GM18502 (cell line): ENCODE data around the gene NMRK1.
A peak's percentile ranks its signal among the peaks of the same experiment; 100 is the strongest.

Source experiments
- ATAC-seq: cut with Tn5 transposase; IDR thresholded peaks from one replicate; pipeline ENCODE4 v1.9.1; 2021; ENCODE audit warnings: mild to moderate bottlenecking; ENCODE audit not compliant: unreplicated experiment, poor library complexity

NMRK1 gene

DNA sequence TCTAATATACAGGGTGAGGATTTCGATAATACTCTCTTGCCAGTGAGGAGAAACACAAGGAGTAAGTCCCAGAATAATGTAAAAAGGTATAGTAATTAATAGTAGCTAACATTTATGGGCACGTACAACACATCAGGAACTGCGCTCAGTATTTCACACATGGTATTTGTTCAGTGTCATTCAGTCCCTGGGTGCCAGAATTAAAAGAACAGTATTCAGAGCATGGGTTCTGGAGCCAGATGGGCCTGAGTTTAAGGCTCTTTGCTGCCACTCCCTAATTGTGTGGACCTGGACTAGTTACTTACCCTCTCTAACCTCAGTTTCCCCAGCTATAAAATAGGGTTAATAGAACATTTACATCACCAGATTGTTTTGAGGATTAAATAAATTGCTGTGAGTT lies 16.7 kb upstream of the NMRK1 start:
- ATAC-seq, result no peak

DNA sequence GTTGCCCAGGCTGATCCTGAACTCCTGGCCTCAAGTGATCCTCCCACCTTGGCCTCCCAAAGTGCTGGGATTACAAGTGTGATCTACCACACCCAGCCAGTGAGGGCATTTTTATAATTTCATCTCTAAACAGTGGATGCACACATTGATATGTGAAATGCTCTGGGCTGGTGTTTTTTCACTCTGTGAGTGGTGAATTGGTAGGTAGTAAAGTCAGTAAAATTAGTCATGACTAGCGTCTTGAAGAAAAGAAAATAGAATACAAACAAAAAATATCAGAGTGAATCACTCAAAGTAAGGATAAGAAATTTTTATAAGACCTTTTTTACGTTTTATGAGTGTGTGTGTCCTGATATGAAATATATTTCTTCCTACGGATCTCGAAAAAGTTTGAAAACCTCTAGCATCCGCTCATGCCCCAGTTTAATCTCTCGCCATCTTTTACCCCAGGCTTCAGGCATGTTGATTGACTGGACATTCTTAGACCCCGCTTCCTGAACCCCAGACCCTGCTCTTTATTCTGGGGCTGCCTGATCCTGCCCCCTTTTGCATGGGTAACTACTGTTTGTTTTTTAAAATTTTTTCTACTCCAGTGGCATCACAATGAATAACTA lies 14.3 kb upstream of the NMRK1 start:
- ATAC-seq, result no peak

DNA sequence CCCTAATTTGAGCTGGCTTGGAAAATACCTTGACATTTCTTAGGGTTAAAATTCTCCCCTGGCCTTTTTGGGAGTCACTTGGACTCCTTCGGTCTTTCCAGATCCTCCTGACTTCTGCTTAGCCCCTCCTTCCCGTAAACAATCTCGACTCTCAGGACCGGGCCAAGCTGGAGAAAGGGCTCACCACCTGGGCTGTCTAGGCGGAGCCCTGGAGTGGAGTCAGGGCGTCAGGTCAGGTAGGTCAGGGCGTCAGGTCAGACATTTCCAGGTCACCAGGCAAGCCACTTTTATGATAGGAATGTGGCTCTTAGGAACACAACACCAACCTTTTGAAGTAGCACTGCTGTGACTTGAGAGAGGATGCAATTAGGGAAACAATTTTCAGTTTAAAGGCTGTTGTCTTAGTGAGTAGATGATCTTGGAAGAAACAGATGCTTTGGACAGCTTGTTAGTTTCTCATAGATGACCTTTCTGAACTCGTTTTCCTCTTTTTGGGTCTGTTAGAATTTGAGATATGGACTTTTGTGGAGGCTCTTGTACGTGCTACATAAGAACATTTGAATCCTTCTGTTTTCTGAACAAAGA lies 13.1 kb upstream of the NMRK1 start:
- no peak for ATAC-seq

DNA sequence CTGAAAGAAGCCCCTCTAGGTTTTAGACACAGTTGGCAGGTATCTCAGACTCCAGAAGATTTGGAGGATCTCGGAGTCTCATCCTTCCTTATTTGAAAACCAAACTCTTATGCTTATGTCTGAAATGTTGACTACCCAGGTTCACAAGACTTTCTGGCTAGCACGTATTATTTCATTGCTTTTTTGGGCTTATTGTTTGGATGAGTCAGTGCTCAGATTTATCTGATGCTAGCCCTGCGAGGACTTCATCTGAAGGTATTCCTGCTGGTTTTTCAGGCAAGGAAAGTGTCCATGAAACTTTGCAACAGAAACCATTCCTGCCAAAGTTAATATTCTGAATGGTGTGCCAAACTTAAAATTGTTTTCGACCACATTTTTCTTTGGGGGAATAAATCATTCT lies 8.8 kb upstream of the NMRK1 start:
- ATAC-seq, result no peak

DNA sequence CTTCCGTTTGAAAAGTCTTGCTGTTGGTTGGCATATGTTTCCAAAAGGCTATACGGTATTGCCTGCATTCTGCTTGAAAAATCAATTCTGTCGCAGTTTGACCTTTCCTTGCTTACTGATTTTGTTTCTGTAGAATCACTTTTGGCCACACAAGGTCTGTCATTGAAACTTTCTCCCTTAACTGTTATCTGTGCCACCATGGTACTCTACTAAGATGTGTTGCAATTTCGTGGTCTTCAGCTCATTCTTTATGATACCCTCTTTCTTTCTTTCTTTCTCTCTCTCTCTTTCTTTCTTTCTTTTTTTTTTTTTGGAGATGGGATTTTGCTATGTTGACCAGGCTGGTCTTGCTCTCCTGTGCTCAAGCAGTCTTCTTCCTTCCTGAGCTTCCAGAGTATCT lies 4.8 kb upstream of the NMRK1 start:
- ATAC-seq, result no peak

DNA sequence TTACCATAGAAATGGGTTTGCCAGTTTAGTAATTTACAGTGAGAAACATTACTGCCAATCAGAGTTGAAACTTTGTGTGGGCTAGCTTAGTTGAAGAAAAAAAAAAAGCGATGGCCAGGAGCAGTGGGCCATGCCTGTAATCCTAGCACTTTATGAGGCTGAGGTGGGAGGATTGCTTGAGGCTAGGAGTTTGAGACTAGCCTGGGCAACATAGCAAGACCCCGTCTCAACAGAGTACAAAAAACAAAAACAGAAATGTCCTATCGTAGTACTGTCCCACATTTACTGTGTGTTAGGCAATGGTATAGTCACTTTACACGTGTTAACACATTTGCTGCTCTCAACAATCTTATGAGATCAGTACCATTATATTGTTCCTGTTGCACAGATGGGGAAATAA lies 2.6 kb upstream of the NMRK1 start:
- ATAC-seq, result no peak

DNA sequence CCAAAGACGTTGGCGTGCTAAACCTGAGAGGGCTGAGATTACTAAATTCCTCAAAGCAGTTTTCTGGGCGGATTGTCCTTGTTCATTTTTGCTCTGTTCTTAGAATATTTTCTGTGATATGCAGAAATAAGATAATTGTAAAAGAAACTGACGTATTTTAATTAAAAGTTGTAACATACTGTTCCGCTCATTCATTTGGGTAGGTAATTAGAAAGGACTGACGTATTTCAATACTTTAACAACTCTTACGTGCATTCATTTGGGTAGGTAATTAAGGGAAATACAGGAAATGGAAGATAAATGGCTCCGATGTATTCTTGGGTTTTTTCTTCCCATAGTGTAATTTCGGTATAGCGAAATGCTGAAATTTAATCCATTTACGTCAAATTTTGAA lies 1.4 kb upstream of the NMRK1 start:
- peak; percentile 0 for ATAC-seq

- peak; percentile 39 for ATAC-seq
Measured at GRCh38 chr9:75088646-75089372, 854 bp upstream of the NMRK1 start.

GRCh38 chr9:75087289-75087823 lies 599 bp downstream of the NMRK1 start:
- ATAC-seq, result peak; percentile 32

GRCh38 chr9:75086541-75087288 lies 1.2 kb downstream of the NMRK1 start:
- ATAC-seq, result no peak

DNA sequence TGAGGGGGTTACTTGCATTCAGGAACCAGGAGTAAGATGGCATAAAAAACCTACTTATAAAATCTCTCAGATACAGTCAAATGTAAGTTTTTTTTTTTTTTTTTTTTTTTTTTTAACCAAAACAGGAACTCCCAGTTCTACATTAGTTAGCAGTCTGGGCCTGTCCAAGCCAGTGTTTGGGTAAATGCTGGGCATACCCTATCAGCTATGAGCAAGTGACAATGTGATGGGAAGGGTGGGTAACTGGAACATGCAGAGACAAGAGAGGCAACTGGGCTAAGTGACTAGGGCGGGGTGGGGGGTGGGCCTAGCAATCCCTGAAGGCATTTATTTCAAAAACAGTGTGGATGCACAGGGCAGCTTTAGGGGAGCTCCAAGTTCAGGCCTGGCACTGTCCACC lies 2.3 kb downstream of the NMRK1 start:
- no peak for ATAC-seq

GRCh38 chr9:75084081-75084672 lies 3.8 kb downstream of the NMRK1 start:
- ATAC-seq, result no peak

- no peak for ATAC-seq
Measured at GRCh38 chr9:75083188-75083970, 4.6 kb downstream of the NMRK1 start.

- no peak for ATAC-seq
Measured at GRCh38 chr9:75081632-75082031, 6.3 kb downstream of the NMRK1 start.

- no peak for ATAC-seq
Measured at GRCh38 chr9:75072895-75073294, 15.1 kb downstream of the NMRK1 start.

DNA sequence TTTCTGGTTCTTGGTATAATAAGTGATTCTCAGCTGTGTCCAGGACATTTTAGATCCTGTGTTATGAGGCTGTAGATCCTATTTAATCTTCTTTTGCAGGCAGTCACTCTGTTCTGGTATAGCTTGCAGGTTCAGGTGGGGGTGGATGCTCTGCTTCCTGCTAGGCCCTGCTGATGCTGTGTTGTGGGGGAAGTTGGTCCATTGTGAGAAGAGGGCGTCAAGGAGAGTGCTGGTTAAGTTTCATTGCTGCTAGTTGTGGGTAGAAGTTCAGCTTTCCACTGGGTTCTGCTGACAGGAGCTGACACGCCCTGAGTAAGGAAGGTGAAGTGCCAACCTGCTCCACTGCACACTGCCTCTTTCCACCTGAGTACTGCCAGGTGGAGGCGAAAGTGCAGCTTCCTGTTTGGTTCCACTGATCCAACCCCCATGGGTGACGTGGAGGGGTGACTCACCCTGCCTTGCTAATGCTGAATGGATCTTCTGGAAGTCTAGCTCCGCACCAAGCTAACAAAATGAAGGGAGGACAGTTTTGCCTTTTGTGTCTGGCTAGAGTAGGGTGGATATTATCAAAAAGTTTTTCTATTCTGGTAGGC lies 16.3 kb downstream of the NMRK1 start:
- peak; percentile 84 for ATAC-seq

- ATAC-seq, result no peak
Measured at GRCh38 chr9:75069171-75069570, 18.8 kb downstream of the NMRK1 start.

- ATAC-seq, result no peak
Measured at GRCh38 chr9:75067894-75068293, 20.1 kb downstream of the NMRK1 start.

GRCh38 chr9:75065510-75065909 lies 22.4 kb downstream of the NMRK1 start:
- ATAC-seq, result no peak
